Measurements from ENCODE around the gene GUCD1. TPM values are rescaled to one million over a fixed set of nuclear protein-coding genes. Genes with fewer than 3 reads are reported as not detected.
"Not testable (repeated sequence)": the region's sequence is repeated elsewhere in the genome, so short reads cannot be mapped to it uniquely, and the experiment has no call there.

The GUCD1 gene
- total and polyA plus RNA-seq, 9 of the 15 experiments (the other 6 are each of a cell fraction or from before 2014, with no cell fraction given), result 31.5 to 67.8 (median 50.3) TPM

DNA sequence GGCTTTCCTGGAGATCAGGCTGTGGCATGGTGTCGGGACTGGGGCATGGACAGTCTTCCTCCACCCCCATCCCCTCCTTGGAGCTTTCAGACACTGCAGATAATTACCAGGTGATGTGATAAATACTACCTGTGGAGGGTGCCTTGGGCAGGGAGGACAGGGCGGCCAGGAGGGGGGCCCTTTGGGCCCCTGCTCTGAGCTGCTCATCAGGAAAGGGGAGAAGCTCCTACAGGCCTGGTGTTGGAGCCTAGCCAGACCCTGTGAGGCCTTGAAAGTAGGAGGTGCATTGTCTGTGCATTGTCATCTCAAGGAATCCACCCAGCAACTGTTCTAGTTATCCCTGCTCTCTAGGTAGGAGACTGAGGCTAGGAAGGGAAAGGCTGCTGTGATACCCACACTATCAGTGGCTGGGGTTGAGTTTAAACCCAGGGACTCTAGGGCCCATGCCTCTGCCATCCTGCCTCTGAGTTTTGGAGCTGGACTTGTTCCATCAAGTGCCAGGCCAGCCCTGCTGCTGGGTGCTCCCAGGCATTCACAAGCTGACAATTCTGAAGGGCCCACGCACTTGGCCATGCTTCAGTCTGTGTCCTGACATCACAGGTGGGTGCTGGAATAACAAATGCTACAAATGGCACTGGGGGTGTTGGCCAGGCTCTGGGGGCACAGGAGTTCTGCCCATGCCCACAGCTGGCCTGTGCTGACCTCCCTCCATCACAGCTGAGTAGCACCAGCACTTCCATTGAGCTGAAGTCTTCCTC, 45.2 kb upstream of the GUCD1 start:
- H3K27me3 ChIP-seq (ENCODE audit: control insufficient read depth in 2 of 2, insufficient read depth in 2 of 2, low read length in 2 of 2); CTCF ChIA-PET (ENCODE audit: low intra/inter-chr PET ratio); H3K4me2 ChIP-seq (ENCODE audit: insufficient read depth, low read length); H3K27ac ChIP-seq (ENCODE audit: extremely low read depth, low read depth, low read length); H2AFZ ChIP-seq (ENCODE audit: low read depth, low read length); intact Hi-C loops (cut with micrococcal nuclease); H3K79me2 ChIP-seq (ENCODE audit: control insufficient read depth, insufficient read depth, low read length); H4K20me1 ChIP-seq (replicated peaks; ENCODE audit: control insufficient read depth, insufficient read depth, low read length); H3K9me1 ChIP-seq (ENCODE audit: control insufficient read depth, insufficient read depth, low read length); DNase-seq (ENCODE audit: extremely low read depth in 1 of 4, low spot score in 3 of 4); H3K4me3 ChIP-seq; BruUV-seq (replicated peaks); H3K36me3 ChIP-seq (ENCODE audit: control insufficient read depth, insufficient read depth, low read length); ATAC-seq; H3K9ac ChIP-seq (ENCODE audit: insufficient read depth in 1 of 2, low read depth in 2 of 2, low read length in 2 of 2); H3K9me3 ChIP-seq (replicated peaks; ENCODE audit: control insufficient read depth, insufficient read depth, low read depth, low read length): not testable (repeated sequence)
- peak; percentile 35; the same call in 1 of the 2 replicates for TF ChIP-seq NFIC (IDR thresholded peaks at IDR 0.05)
- 33% methylated on average over 1 of the region's 3 CpGs for WGBS (ENCODE audit: insufficient coverage, low coverage, missing lambda C conversion rate)
- in situ Hi-C loops (cut with MboI), result loop anchor here (5.0 kb wide), 1 partner anchor 923 kb away; no protein-coding TSS in a partner anchor
- FAIRE-seq, result peak; percentile 26
- POLR2A ChIA-PET, result interaction anchor here (0.9 to 1.1 kb wide), 2 partner anchors 28 to 45 kb away, joined by 3 read pairs; partner anchors contain the start of gene GUCD1
- peaks cover 2 to 19% of the 10 kb centered on the region in 2 experiments; a peak in 3 of 5 replicates for H3K4me1 ChIP-seq (replicated peaks in 1 of 2; ENCODE audit: control insufficient read depth in 2 of 2, insufficient read depth in 2 of 2, low read length in 2 of 2)

DNA sequence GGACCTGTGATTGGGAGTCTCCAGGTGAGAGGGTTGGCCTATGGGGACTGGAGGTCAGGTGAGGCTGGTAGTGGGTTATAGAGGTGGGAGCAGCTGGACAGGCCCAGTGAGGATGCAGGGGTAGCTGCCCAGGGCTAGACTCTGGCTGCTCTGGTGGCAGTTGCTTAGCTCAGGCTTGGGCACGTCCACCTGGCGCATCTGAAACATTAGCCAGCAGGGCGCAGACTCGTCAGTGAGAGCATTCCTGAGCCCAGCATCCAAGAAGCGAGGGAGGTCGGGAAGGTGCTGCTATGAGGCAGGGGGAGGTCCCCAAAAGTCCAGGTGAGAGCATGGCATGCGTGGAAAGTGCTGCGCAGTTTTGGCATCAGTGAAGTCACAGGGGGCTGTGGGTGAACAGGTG, 44.6 kb upstream of the GUCD1 start:
- no peaks in the 10 kb centered on the region for H3K36me3 ChIP-seq (ENCODE audit: control insufficient read depth, insufficient read depth, low read length)
- H3K4me1 ChIP-seq (replicated peaks in 1 of 2; ENCODE audit: control insufficient read depth in 2 of 2, insufficient read depth in 2 of 2, low read length in 2 of 2), result peaks cover 2 to 22% of the 10 kb centered on the region in 2 experiments; a peak in 3 of 5 replicates
- H3K9ac ChIP-seq (ENCODE audit: insufficient read depth in 1 of 2, low read depth in 2 of 2, low read length in 2 of 2), result no peak overlapping the region
- in situ Hi-C loops (cut with MboI) (no loop called here), intact Hi-C loops (cut with micrococcal nuclease) (no loop called here)
- no peaks in the 10 kb centered on the region for H3K9me3 ChIP-seq (replicated peaks; ENCODE audit: control insufficient read depth, insufficient read depth, low read depth, low read length)
- H2AFZ ChIP-seq (ENCODE audit: low read depth, low read length), result no peak overlapping the region
- no peaks in the 10 kb centered on the region for H3K27me3 ChIP-seq (ENCODE audit: control insufficient read depth in 2 of 2, insufficient read depth in 2 of 2, low read length in 2 of 2)
- no peaks in the 10 kb centered on the region for H4K20me1 ChIP-seq (replicated peaks; ENCODE audit: control insufficient read depth, insufficient read depth, low read length)
- H3K79me2 ChIP-seq (ENCODE audit: control insufficient read depth, insufficient read depth, low read length), result no peaks in the 10 kb centered on the region
- 55% methylated on average over 7 of the region's 8 CpGs for WGBS (ENCODE audit: insufficient coverage, low coverage, missing lambda C conversion rate)
- no peaks in the 10 kb centered on the region for H3K9me1 ChIP-seq (ENCODE audit: control insufficient read depth, insufficient read depth, low read length)
- FAIRE-seq (no peak), ATAC-seq (no peak), DNase-seq (ENCODE audit: extremely low read depth in 1 of 4, low spot score in 3 of 4) (no peak)
- CTCF ChIA-PET (ENCODE audit: low intra/inter-chr PET ratio), result no interaction called here
- no peak overlapping the region for H3K4me3 ChIP-seq
- no peak overlapping the region for H3K27ac ChIP-seq (ENCODE audit: extremely low read depth, low read depth, low read length)
- no TSS peak for BruUV-seq (replicated peaks)
- POLR2A ChIA-PET, result interaction anchor here (0.9 to 1.1 kb wide), 2 partner anchors 27 to 45 kb away, joined by 3 read pairs; partner anchors contain the start of gene GUCD1
- no peak overlapping the region for H3K4me2 ChIP-seq (ENCODE audit: insufficient read depth, low read length)
- no peak for TF ChIP-seq ADNP (tag; IDR thresholded peaks at IDR 0.05)
- TF ChIP-seq, protein P1, sequence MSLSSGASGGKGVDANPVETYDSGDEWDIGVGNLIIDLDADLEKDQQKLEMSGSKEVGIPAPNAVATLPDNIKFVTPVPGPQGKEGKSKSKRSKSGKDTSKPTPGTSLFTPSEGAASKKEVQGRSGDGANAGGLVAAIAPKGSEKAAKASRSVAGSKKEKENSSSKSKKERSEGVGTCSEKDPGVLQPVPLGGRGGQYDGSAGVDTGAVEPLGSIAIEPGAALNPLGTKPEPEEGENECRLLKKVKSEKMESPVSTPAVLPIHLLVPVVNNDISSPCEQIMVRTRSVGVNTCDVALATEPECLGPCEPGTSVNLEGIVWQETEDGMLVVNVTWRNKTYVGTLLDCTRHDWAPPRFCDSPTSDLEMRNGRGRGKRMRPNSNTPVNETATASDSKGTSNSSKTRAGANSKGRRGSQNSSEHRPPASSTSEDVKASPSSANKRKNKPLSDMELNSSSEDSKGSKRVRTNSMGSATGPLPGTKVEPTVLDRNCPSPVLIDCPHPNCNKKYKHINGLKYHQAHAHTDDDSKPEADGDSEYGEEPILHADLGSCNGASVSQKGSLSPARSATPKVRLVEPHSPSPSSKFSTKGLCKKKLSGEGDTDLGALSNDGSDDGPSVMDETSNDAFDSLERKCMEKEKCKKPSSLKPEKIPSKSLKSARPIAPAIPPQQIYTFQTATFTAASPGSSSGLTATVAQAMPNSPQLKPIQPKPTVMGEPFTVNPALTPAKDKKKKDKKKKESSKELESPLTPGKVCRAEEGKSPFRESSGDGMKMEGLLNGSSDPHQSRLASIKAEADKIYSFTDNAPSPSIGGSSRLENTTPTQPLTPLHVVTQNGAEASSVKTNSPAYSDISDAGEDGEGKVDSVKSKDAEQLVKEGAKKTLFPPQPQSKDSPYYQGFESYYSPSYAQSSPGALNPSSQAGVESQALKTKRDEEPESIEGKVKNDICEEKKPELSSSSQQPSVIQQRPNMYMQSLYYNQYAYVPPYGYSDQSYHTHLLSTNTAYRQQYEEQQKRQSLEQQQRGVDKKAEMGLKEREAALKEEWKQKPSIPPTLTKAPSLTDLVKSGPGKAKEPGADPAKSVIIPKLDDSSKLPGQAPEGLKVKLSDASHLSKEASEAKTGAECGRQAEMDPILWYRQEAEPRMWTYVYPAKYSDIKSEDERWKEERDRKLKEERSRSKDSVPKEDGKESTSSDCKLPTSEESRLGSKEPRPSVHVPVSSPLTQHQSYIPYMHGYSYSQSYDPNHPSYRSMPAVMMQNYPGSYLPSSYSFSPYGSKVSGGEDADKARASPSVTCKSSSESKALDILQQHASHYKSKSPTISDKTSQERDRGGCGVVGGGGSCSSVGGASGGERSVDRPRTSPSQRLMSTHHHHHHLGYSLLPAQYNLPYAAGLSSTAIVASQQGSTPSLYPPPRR (CRISPR knock-in tag; IDR thresholded peaks at IDR 0.05; ENCODE audit: borderline replicate concordance), result no peak
- no peak for TF ChIP-seq MAX (CRISPR knock-in tag; IDR thresholded peaks at IDR 0.05)
- TF ChIP-seq ZNF764 (CRISPR knock-in tag; IDR thresholded peaks at IDR 0.05; ENCODE audit: low read depth), result no peak
- no peak for TF ChIP-seq RAD51 (IDR thresholded peaks at IDR 0.05; ENCODE audit: borderline replicate concordance, low read depth)
- TF ChIP-seq SMC3 (conservative IDR thresholded peaks at IDR 0.05; ENCODE audit: insufficient read depth, low read depth, low read length), result no peak
- no peak for TF ChIP-seq ZNF347 (CRISPR knock-in tag; IDR thresholded peaks at IDR 0.05; ENCODE audit: low read depth)
- TF ChIP-seq SMAD3 (CRISPR knock-in tag; conservative IDR thresholded peaks at IDR 0.05), result no peak
- TF ChIP-seq ZNF408 (CRISPR knock-in tag; IDR thresholded peaks at IDR 0.05; ENCODE audit: low read depth), result no peak
